GM18511 (cell line): Measurements from ENCODE around the gene C2orf92.

Experiments used
- ATAC-seq: cut with Tn5 transposase; IDR thresholded peaks from one replicate; pipeline ENCODE4 v1.9.1; 2021; ENCODE audit warnings: mild to moderate bottlenecking, moderate library complexity; ENCODE audit not compliant: unreplicated experiment

C2orf92 gene

DNA sequence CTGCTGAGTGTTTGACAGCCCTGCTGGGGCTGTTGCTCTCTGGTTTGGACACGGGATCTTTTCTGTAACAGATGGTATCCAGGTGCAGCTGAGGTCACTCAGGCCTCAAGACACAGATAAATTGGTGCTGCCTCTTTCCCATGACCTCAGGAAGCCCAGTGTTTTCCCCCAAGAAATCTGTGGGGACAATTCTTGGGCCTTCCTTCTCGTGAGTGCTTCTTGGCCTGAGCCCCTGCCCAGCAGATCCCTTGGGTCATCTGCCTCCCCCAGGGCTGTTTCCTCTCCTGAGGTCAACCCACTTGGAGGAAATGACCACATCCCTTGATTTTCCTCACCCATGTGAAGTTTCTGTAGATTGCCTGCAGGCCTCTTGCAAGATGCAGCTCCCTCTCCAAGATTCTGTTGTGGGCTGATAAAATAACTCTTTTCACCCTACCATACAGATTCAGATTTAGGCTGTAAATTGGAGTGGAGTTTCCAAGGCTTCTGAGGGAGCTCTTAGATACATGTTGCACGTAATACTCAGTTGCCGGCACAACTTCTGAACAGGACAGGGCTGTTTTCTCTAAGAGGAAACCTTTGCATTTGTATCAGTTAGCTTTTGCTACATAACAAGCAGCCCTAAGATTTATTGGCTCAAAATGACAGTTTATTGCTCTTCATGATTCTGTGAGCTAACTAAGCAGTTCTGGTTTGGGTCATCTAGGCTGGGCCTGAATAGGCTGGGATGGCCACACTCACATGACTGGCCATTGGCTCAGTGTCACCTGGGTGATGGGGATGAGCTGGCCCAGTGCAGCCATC lies 57.0 kb downstream of the C2orf92 start:
- no peak for ATAC-seq

- no peak for ATAC-seq
These were observed 57.8 kb downstream of the C2orf92 start for GRCh38 chr2:97727296-97727695.

GRCh38 chr2:97728091-97728731 lies 58.7 kb downstream of the C2orf92 start:
- ATAC-seq = no peak

- no peak for ATAC-seq
These were observed 60.7 kb downstream of the C2orf92 start for GRCh38 chr2:97730245-97730644.

- ATAC-seq = no peak
These were observed 61.9 kb downstream of the C2orf92 start for GRCh38 chr2:97731274-97732020.

- no peak for ATAC-seq
These were observed 63.2 kb downstream of the C2orf92 start for GRCh38 chr2:97732436-97733340.

GRCh38 chr2:97733341-97734035 lies 64.0 kb downstream of the C2orf92 start:
- no peak for ATAC-seq

- no peak for ATAC-seq
These were observed 64.8 kb downstream of the C2orf92 start for GRCh38 chr2:97734061-97735051.

DNA sequence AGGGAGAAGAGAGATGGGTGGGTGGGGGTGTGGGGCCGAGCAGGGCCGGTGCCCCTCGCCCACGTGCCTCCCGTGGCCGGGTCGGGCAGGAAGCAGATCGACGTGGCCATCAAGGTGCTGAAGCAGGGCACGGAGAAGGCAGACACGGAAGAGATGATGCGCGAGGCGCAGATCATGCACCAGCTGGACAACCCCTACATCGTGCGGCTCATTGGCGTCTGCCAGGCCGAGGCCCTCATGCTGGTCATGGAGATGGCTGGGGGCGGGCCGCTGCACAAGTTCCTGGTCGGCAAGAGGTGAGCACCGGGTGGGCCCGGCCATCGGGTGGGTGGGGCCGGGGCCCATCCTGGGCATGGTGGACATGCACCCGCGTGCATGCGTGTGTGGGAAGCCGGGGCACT lies 65.6 kb downstream of the C2orf92 start:
- no peak for ATAC-seq

GRCh38 chr2:97736185-97736584 lies 66.7 kb downstream of the C2orf92 start:
- no peak for ATAC-seq

- no peak for ATAC-seq
These were observed 67.3 kb downstream of the C2orf92 start for GRCh38 chr2:97736608-97737330.

- ATAC-seq = no peak
These were observed 68.1 kb downstream of the C2orf92 start for GRCh38 chr2:97737421-97738178.

DNA sequence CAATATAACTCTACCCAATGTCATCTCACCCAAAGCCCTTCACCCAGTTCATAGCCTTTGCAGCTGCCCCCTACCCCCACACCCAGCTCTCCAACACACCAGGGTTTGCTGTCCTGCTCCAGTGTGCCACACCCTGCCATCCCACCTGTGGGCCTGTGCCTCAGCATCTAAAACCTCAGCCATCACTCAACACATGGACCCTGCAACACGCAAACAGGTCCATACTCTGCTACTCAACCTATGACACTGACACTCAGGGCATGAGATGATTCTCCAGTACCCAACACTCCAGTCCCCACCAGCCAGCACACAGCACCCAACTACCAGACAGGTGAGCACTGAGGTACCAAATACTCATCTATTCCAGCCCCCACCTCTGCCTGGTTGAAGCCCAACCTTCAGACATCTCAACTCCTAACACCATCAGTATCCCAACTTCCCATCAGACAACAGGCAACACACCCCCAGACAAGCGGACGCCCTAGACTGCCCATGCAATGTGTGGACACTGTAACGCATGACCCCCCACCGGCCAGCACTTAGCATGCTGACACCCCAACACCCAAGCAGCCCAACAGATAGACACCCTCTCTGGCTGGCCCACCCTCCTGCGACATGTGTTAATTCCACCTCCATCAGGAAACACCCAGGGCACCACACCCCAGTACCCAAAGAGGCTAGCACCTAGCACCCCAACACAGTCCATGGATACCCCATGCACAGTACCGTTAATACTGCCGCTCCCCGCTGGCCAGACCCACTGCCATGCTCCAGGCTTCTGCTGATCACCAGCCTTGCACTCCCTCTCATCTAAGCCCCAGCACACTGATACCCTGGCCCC lies 68.9 kb downstream of the C2orf92 start:
- ATAC-seq = no peak

DNA sequence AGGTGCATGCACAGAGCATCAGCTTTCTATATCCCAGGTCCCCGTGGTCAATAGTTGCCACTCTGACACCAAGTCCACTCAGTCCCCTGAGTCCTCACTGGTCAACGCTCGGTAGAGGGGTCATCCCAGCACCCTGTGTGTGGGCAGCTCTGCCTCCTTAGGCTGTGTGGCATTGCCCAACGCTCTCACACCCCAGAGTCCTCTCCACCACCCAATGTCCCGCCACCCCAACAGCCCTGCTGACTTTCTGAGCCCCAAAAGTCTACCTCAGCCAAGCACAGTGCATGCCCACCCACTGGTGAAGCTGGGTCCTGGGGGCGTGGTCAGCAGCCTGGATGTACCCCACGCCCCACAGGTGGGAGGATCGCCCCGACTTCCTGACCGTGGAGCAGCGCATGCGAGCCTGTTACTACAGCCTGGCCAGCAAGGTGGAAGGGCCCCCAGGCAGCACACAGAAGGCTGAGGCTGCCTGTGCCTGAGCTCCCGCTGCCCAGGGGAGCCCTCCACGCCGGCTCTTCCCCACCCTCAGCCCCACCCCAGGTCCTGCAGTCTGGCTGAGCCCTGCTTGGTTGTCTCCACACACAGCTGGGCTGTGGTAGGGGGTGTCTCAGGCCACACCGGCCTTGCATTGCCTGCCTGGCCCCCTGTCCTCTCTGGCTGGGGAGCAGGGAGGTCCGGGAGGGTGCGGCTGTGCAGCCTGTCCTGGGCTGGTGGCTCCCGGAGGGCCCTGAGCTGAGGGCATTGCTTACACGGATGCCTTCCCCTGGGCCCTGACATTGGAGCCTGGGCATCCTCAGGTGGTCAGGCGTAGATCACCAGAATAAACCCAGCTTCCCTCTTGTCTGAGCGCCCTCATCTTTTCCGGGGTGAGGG lies 69.7 kb downstream of the C2orf92 start:
- no peak for ATAC-seq

DNA sequence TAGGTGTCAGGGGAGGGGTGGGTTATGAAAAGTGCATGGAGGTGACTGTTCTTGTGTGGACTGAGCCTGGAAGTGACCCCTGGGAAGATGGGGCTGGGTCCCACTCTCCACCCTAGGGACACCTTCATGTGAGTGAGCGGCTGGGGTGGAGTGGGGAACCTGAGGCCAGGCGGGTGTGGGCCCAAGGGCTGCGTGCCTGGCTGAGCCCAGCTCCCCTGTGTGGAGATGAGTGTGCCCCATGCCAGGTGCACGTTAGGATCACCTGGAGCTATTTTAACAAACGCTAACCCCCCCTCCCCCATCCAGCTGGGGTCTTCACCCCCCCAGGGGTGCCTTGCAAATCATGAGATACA lies 70.4 kb downstream of the C2orf92 start:
- ATAC-seq = no peak
